Vagina (tissue), 2 donors: Measurements from ENCODE around the gene C11orf58. TPM values are rescaled to one million over a fixed set of nuclear protein-coding genes. Genes with fewer than 3 reads are reported as not detected.

Source experiments
- DNase-seq, 2 donors: peaks; one replicate each; pipeline ENCODE4 v3.0.0-alpha.2; 2017; ENCODE audit errors: extremely low spot score in 2 of 2
- H3K27ac ChIP-seq: fragments of 200-600 bp; sonication (generic); one replicate; pipeline ENCODE4 v1.5.1; 2019
- H3K27me3 ChIP-seq: fragments of 200-600 bp; sonication (generic); one replicate; pipeline ENCODE4 v1.5.1; 2019
- H3K36me3 ChIP-seq, 2 donors: fragments of 200-600 bp; sonication (generic); one replicate each; pipeline ENCODE4 v1.5.1; 2017 to 2019
- H3K4me1 ChIP-seq: fragments of 200-600 bp; sonication (generic); one replicate; pipeline ENCODE4 v1.5.1; 2019
- H3K4me3 ChIP-seq, 2 donors: fragments of 200-600 bp; sonication (generic); 1 replicate in 1 of 2; 2 replicates in 1 of 2; pipeline ENCODE4 v1.5.1; 2016 to 2019
- H3K9me3 ChIP-seq: fragments of 200-600 bp; sonication (generic); one replicate; pipeline ENCODE4 v1.5.1; 2019
- POLR2A ChIP-seq, 2 donors: fragments of 450-650 bp; IDR thresholded peaks; one replicate each; pipeline ENCODE4 v1.6.1; 2017; ENCODE audit warnings: antibody characterized with exemption in 2 of 2, mild to moderate bottlenecking in 2 of 2, moderate library complexity in 2 of 2
- POLR2AphosphoS5 ChIP-seq, 2 donors: sonication (generic); formaldehyde crosslinking; IDR thresholded peaks; one replicate each; pipeline ENCODE4 v1.9.0; 2017; ENCODE audit warnings: antibody characterized with exemption in 2 of 2, mild to moderate bottlenecking in 2 of 2, low read depth in 1 of 2; ENCODE audit not compliant: insufficient read depth in 1 of 2
- intact Hi-C: fragments of 100-400 bp; cut with DNase I; formaldehyde crosslinking; loops from one replicate; pipeline ENCODE4 v1.15.1; 2023
- total RNA-seq: library from RNA; depleted of rRNA; stranded (reverse); fragments of >200 nt; gene quantifications from one replicate; pipeline ENCODE4 v1.2.3, GENCODE V29; 2016
- TF ChIP-seq, protein P1 (sequence below), 3 experiments: fragments of 450-650 bp in 2 of 3; fragments of 200-600 bp in 1 of 3; sonication (generic) in 1 of 3; IDR thresholded peaks; one replicate each; pipeline ENCODE4 v1.5.1; 2017 to 2019; ENCODE audit warnings: antibody characterized with exemption in 3 of 3, mild to moderate bottlenecking in 2 of 3, moderate library complexity in 2 of 3

C11orf58 gene
- total RNA-seq, 1 donor from 2014 or later: 188 TPM

DNA sequence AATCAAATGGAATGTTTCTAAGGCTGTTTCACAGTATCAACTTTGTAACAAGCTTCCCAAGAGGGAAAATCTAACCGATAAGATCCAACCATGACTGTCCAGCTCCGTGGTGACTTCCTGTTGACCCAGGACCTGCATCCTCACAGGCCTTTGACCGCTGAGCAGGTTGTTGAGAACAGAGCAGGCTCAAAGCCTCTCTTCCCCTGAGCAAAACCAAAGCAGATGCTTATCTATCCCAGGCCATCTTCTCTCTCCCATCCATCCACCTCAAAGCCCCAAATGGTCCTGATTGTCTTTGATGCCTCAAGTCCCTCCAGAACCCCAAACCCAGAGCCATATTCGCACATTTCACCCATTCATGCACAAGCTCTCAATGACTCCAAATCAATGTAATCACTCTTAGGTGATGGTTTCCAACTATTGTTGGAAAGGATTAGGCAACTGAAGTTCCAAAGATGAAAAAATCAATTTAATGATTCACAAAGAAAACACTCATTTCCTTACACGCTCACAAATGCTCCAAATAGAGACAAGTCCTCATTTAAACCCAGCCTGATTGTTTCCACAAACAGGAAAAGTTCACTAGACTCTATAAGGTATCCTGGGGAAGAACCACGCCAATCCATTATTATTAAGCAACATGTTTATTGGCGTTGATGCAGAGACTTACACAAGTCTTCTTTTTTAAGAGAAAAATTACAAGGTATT, 48.7 kb downstream of the C11orf58 start:
- peaks cover 33% of the 10 kb centered on the region for H3K4me1 ChIP-seq
- TF ChIP-seq POLR2A (IDR thresholded peaks at IDR 0.05): no peak
- TF ChIP-seq POLR2AphosphoS5 (IDR thresholded peaks at IDR 0.05; ENCODE audit: insufficient read depth in 1 of 2, low read depth in 1 of 2): no peak
- TF ChIP-seq, protein P1, sequence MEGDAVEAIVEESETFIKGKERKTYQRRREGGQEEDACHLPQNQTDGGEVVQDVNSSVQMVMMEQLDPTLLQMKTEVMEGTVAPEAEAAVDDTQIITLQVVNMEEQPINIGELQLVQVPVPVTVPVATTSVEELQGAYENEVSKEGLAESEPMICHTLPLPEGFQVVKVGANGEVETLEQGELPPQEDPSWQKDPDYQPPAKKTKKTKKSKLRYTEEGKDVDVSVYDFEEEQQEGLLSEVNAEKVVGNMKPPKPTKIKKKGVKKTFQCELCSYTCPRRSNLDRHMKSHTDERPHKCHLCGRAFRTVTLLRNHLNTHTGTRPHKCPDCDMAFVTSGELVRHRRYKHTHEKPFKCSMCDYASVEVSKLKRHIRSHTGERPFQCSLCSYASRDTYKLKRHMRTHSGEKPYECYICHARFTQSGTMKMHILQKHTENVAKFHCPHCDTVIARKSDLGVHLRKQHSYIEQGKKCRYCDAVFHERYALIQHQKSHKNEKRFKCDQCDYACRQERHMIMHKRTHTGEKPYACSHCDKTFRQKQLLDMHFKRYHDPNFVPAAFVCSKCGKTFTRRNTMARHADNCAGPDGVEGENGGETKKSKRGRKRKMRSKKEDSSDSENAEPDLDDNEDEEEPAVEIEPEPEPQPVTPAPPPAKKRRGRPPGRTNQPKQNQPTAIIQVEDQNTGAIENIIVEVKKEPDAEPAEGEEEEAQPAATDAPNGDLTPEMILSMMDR (IDR thresholded peaks at IDR 0.05): no peak
- no peaks in the 10 kb centered on the region for H3K27me3 ChIP-seq
- no peaks in the 10 kb centered on the region for H3K9me3 ChIP-seq
- DNase-seq: no peak
- intact Hi-C loops: no loop called here
- no peak overlapping the region for H3K27ac ChIP-seq
- no peak overlapping the region for H3K4me3 ChIP-seq
- H3K36me3 ChIP-seq: no peaks in the 10 kb centered on the region

DNA sequence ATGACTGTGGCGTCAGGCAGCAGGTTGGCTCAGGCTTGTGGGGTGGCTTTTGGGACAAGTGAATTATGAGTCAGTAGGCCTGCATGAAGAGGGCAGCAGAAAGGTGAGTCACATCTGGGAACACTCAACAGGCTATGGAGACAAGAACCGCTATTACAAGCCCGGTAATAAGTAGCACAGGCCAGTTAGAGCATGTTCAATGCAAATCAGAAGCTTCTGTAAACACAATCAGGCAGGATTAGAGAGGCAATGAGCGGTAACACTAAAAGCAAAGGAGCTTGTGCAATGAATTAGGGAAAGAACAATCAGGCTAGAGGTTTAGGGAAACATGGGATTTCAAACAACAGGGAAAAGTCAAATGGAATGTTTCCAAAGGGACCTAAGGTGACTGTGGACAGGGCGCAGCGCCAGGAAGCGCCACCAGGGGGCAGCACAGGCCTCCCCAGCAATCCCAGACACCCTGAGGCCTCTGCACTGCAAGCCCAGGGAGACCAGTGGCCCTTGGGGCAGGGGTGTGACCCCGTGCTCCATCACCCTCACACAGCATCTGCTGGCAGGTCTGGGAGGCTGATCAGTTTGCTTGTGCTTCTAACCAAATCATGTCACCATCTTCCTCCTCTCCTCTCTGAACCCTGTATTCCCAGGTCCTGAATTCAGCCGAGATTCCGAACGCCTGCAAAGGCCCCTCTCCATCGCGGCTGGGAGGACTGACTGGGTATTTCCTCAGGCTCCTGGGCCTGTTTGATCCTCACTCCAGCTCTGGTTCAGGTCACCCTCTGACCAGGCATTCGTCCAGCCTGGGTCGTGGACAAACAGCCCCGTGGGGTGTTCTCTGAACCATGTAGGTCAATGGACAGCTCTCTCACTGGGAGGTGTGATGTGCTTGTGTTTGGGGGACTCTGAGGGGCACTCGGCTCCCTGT, 50.0 kb downstream of the C11orf58 start:
- Histone ChIP-seq H3K27me3 (no peaks in the 10 kb centered on the region), H3K27ac (peak overlapping the region; percentile 25), H3K36me3 (no peaks in the 10 kb centered on the region), H3K9me3 (no peaks in the 10 kb centered on the region), H3K4me1 (peaks cover 33% of the 10 kb centered on the region), H3K4me3 (no peak overlapping the region)
- intact Hi-C loops: no loop called here
- TF ChIP-seq, protein P1 (IDR thresholded peaks at IDR 0.05): peak; percentile 47 to 82 (median 58)
- TF ChIP-seq POLR2A (IDR thresholded peaks at IDR 0.05): no peak
- TF ChIP-seq POLR2AphosphoS5 (IDR thresholded peaks at IDR 0.05; ENCODE audit: insufficient read depth in 1 of 2, low read depth in 1 of 2): peak in 1 of 2 donors; percentile 74
- no peak for DNase-seq

DNA sequence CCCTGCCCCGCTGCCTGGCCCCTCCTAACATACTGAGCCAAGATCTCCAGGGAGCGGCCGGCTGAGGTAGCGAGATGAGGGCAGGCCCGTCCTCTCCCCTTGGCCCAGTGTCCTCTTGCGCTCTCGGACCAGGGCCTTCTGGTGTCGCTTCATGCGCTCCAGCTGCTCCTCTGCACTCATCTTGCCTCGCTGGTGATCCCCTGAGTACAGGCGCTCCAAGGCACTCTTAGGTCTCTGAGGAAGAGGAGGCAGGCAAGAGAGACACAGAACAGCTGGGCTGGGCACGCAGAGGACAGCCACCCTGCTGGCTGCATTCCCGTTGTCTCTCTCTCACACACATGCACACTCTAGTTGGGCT, 50.6 kb downstream of the C11orf58 start:
- intact Hi-C loops: no loop called here
- H3K27ac ChIP-seq: no peak overlapping the region
- no peak for DNase-seq
- TF ChIP-seq POLR2AphosphoS5 (IDR thresholded peaks at IDR 0.05; ENCODE audit: insufficient read depth in 1 of 2, low read depth in 1 of 2) (no peak), POLR2A (IDR thresholded peaks at IDR 0.05) (no peak)
- TF ChIP-seq, protein P1 (IDR thresholded peaks at IDR 0.05): no peak
- H3K4me3 ChIP-seq: no peak overlapping the region
- no peaks in the 10 kb centered on the region for H3K36me3 ChIP-seq
- no peaks in the 10 kb centered on the region for H3K27me3 ChIP-seq
- no peaks in the 10 kb centered on the region for H3K9me3 ChIP-seq
- peaks cover 33% of the 10 kb centered on the region for H3K4me1 ChIP-seq

DNA sequence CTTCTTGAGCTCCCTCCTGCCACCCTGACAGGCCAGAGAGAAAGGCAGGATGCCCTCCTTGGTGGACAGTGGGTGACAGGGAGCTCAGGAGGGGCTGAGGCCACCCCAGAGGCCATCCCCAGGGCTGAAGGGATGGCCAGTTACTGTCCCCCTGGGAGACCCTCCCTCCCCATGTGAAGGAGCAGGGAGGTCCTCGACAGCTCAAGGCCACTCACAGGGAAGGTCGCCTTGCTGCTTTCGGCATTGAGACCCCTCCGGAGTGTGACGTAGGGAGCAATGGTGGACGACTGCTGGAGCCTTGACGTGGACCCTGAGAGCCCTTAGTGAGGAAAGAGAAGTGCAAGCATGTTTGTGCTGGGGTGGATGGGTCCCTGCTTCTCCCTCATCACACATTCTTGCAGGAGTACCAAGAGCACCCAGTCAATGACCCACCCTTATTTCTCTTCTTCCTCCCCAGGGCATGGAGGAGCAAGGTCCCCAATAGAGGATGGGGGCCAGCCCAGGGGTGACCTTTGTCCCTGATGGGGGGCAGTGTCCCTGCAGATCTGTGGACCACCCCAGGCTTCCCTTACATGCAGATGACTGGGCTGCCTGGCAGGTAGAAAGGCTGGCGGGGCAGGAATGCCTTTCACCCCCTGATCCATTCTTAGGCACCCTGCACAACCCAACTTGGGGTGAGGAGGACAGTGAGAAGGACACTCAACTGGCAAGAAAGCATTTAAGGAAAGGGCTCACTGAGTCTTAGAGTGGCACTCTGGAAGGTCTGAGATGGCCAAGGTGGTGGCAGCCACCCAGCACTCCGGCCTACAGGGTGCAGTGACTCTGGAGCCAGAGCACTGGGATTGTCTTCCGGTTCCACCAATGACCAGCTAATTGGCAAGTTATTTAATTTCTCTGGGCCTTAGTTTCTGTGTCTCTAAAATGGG, 51.4 kb downstream of the C11orf58 start:
- intact Hi-C loops: no loop called here
- no peak for DNase-seq
- H3K9me3 ChIP-seq: no peaks in the 10 kb centered on the region
- H3K4me3 ChIP-seq: no peak overlapping the region
- H3K27me3 ChIP-seq: no peaks in the 10 kb centered on the region
- TF ChIP-seq, protein P1 (IDR thresholded peaks at IDR 0.05): no peak
- H3K27ac ChIP-seq: no peak overlapping the region
- no peaks in the 10 kb centered on the region for H3K36me3 ChIP-seq
- peaks cover 33% of the 10 kb centered on the region for H3K4me1 ChIP-seq
